ENCODE measurements around the gene MAPK11.

- TF ChIP-seq POLR2A (IDR thresholded peaks at IDR 0.05) = no peak
- TF ChIP-seq CTCF (IDR thresholded peaks at IDR 0.05) = no peak
Observed at GRCh38 chr22:50227579-50228215, 42.5 kb downstream of the MAPK11 start.

All from prostate gland (tissue), 2 donors.